Calu3 (cell line): Measurements from ENCODE around the gene FAM98C. TPM values are rescaled to one million over a fixed set of nuclear protein-coding genes. Genes with fewer than 3 reads are reported as not detected.

Source experiments
- BruUV-seq: library from RNA; stranded (reverse); fragments of 400-500 nt; replicated peaks from 2 replicates; lab custom pipeline; 2021; lab: Mats Ljungman, UMichigan
- CTCF ChIA-PET: fragments of 300-600 bp; sonication (Branson Sonifier 250); formaldehyde crosslinking; loops from one replicate; lab custom pipeline; 2022; ENCODE audit warnings: antibody characterized with exemption; lab: Charles Lee
- DNase-seq: peaks from one replicate; pipeline ENCODE4 v3.0.0; 2022
- H3K27ac Mint-ChIP-seq: one replicate; pipeline ENCODE4 v1.8.0; 2022; ENCODE audit warnings: mixed read lengths; ENCODE audit not compliant: unreplicated experiment
- H3K27me3 Mint-ChIP-seq: one replicate; pipeline ENCODE4 v1.8.0; 2022; ENCODE audit warnings: mixed read lengths; ENCODE audit not compliant: unreplicated experiment
- H3K36me3 Mint-ChIP-seq: one replicate; pipeline ENCODE4 v1.8.0; 2022; ENCODE audit warnings: mild to moderate bottlenecking, moderate library complexity, mixed read lengths; ENCODE audit not compliant: insufficient read depth, unreplicated experiment
- H3K4me1 Mint-ChIP-seq: one replicate; pipeline ENCODE4 v1.8.0; 2022; ENCODE audit warnings: mild to moderate bottlenecking, low read depth, mixed read lengths; ENCODE audit not compliant: unreplicated experiment
- H3K4me3 Mint-ChIP-seq: one replicate; pipeline ENCODE4 v1.8.0; 2022; ENCODE audit warnings: mild to moderate bottlenecking, low read depth, moderate library complexity, mixed read lengths; ENCODE audit not compliant: unreplicated experiment
- H3K9me3 Mint-ChIP-seq: one replicate; pipeline ENCODE4 v1.8.0; 2022; ENCODE audit warnings: low read depth, mixed read lengths; ENCODE audit not compliant: unreplicated experiment
- CTCF ChIP-seq: fragments of 200-600 bp; IDR thresholded peaks from one replicate; pipeline ENCODE4 v1.8.0; 2022; ENCODE audit warnings: antibody characterized with exemption; ENCODE audit not compliant: unreplicated experiment
- intact Hi-C: fragments of 100-400 bp; cut with micrococcal nuclease; formaldehyde crosslinking; loops from one replicate; pipeline ENCODE4 v1.10.0; 2022; ENCODE audit not compliant: unreplicated experiment
- total RNA-seq: library from RNA; stranded (reverse); gene quantifications from 2 replicates; pipeline ENCODE4 v1.2.3, GENCODE V29; 2022

FAM98C gene
- total RNA-seq, 1 experiment from 2014 or later: 31.4 TPM

- BruUV-seq: no TSS peak
- H3K9me3 Mint-ChIP-seq: no peaks in the 10 kb centered on the region
- CTCF ChIA-PET: interaction anchor here (0.6 to 1.1 kb wide), 4 partner anchors 10 to 605 kb away, joined by 3 read pairs; partner anchors contain the start of gene FAM98C
- peak overlapping the region; percentile 18 for H3K27ac Mint-ChIP-seq
- intact Hi-C loops: no loop called here
- TF ChIP-seq CTCF: no peak
- H3K27me3 Mint-ChIP-seq: peaks cover 16% of the 10 kb centered on the region
- no peak for DNase-seq
- H3K36me3 Mint-ChIP-seq: peaks cover 48% of the 10 kb centered on the region
- H3K4me1 Mint-ChIP-seq: peaks cover 25% of the 10 kb centered on the region
- H3K4me3 Mint-ChIP-seq: peak overlapping the region; percentile 75
Measured at GRCh38 chr19:38389101-38389925, 13.6 kb upstream of the FAM98C start.

- DNase-seq: no peak
- Mint-ChIP-seq H3K4me3 (peak overlapping the region; percentile 75), H3K27ac (peak overlapping the region; percentile 18)
Measured at GRCh38 chr19:38389957-38390924, 12.7 kb upstream of the FAM98C start.

GRCh38 chr19:38391911-38392464, 10.9 kb upstream of the FAM98C start:
- no peak for DNase-seq
- Mint-ChIP-seq H3K4me1 (peaks cover 25% of the 10 kb centered on the region), H3K27me3 (peaks cover 16% of the 10 kb centered on the region), H3K4me3 (no peak overlapping the region), H3K36me3 (peaks cover 28% of the 10 kb centered on the region), H3K27ac (no peak overlapping the region), H3K9me3 (no peaks in the 10 kb centered on the region)
- CTCF ChIA-PET: interaction anchor here (1.1 kb wide), 1 partner anchor 10 kb away, joined by 3 read pairs; no protein-coding TSS in a partner anchor
- TF ChIP-seq CTCF: no peak
- intact Hi-C loops: no loop called here
- BruUV-seq: no TSS peak

More at GRCh38 chr19:38389957-38390924, 12.7 kb upstream of the FAM98C start:
- intact Hi-C loops: no loop called here
- CTCF ChIA-PET: interaction anchor here (0.6 to 1.1 kb wide), 6 partner anchors 9 to 1023 kb away, joined by 3 to 6 read pairs (median 3); partner anchors contain the start of gene FAM98C
- peaks cover 25% of the 10 kb centered on the region for H3K4me1 Mint-ChIP-seq
- TF ChIP-seq CTCF: no peak
- peaks cover 38% of the 10 kb centered on the region for H3K36me3 Mint-ChIP-seq
- H3K27me3 Mint-ChIP-seq: peaks cover 16% of the 10 kb centered on the region
- BruUV-seq: no TSS peak
- H3K9me3 Mint-ChIP-seq: no peaks in the 10 kb centered on the region
